Esophagus squamous epithelium (tissue), 4 donors: ENCODE data around the gene SLC25A13.
"Not testable (repeated sequence)": the region's sequence is repeated elsewhere in the genome, so short reads cannot be mapped to it uniquely, and the experiment has no call there.

ENCODE experiments used
- POLR2A ChIP-seq, 4 donors: fragments of 450-650 bp; IDR thresholded peaks; one replicate each; pipeline ENCODE4 v1.6.1; 2017; ENCODE audit warnings: antibody characterized with exemption in 4 of 4, mild to moderate bottlenecking in 4 of 4, moderate library complexity in 3 of 4
- TF ChIP-seq, protein P1 (sequence below), 6 experiments: fragments of 450-650 bp in 4 of 6; fragments of 200-600 bp in 2 of 6; sonication (generic) in 2 of 6; IDR thresholded peaks; one replicate each; pipeline ENCODE4 v1.5.1; 2016 to 2019; ENCODE audit warnings: antibody characterized with exemption in 6 of 6, mild to moderate bottlenecking in 4 of 6, moderate library complexity in 4 of 6

DNA sequence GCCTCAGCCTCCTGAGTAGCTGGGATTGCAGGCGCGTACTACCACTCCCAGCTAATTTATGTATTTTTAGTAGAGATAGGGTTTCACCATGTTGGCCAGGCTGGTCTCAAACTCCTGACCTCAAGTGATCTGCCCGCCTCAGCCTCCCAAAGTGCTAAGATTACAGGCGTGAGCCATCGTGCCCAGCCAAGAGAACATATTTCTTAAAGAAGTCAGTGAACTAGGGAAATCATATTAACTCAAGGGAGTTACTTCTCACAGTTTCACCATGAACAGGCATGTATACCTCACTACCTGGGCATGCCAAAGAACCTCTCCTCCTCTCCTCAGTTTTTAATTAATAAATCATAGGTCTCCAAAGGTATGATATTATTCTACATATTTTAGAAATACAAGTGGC, 24.5 kb downstream of the SLC25A13 start:
- not testable (repeated sequence) for TF ChIP-seq POLR2A (IDR thresholded peaks at IDR 0.05)
- TF ChIP-seq, protein P1, sequence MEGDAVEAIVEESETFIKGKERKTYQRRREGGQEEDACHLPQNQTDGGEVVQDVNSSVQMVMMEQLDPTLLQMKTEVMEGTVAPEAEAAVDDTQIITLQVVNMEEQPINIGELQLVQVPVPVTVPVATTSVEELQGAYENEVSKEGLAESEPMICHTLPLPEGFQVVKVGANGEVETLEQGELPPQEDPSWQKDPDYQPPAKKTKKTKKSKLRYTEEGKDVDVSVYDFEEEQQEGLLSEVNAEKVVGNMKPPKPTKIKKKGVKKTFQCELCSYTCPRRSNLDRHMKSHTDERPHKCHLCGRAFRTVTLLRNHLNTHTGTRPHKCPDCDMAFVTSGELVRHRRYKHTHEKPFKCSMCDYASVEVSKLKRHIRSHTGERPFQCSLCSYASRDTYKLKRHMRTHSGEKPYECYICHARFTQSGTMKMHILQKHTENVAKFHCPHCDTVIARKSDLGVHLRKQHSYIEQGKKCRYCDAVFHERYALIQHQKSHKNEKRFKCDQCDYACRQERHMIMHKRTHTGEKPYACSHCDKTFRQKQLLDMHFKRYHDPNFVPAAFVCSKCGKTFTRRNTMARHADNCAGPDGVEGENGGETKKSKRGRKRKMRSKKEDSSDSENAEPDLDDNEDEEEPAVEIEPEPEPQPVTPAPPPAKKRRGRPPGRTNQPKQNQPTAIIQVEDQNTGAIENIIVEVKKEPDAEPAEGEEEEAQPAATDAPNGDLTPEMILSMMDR (IDR thresholded peaks at IDR 0.05) = not testable (repeated sequence)
